Inferior parietal cortex (tissue), 1 donor: ENCODE data around the gene EVX2.

Experiments
- DNase-seq: peaks from one replicate; pipeline ENCODE4 v3.0.0-alpha.2; 2016; ENCODE audit errors: extremely low spot score

The EVX2 gene

GRCh38 chr2:176066645-176067588 lies 16.8 kb downstream of the EVX2 start:
- DNase-seq: no peak

- no peak for DNase-seq
Observed at GRCh38 chr2:176063958-176064357, 19.8 kb downstream of the EVX2 start.

- DNase-seq: no peak
Observed at GRCh38 chr2:176056406-176056805, 27.4 kb downstream of the EVX2 start.

- DNase-seq: no peak
Observed at GRCh38 chr2:176039375-176039774, 44.4 kb downstream of the EVX2 start.

- DNase-seq: no peak
Observed at GRCh38 chr2:176038694-176039093, 45.1 kb downstream of the EVX2 start.

- DNase-seq: no peak
Observed at GRCh38 chr2:176035013-176035691, 48.6 kb downstream of the EVX2 start.

- no peak for DNase-seq
Observed at GRCh38 chr2:176027806-176028205, 56.0 kb downstream of the EVX2 start.
